Sigmoid colon (tissue), 7 donors: ENCODE results near the gene NDUFA12. TPM values are rescaled to one million over a fixed set of nuclear protein-coding genes. Genes with fewer than 3 reads are reported as not detected.
"Not testable (repeated sequence)": the region's sequence is repeated elsewhere in the genome, so short reads cannot be mapped to it uniquely, and the experiment has no call there.

Experiments used
- DNase-seq: peaks from one replicate; pipeline ENCODE4 v3.0.0-alpha.2; 2019
- H3K27ac ChIP-seq, 4 donors: fragments of 200-600 bp; sonication (generic); one replicate each; pipeline ENCODE4 v1.5.1; 2016 to 2019; ENCODE audit warnings: mild to moderate bottlenecking in 1 of 4
- H3K27me3 ChIP-seq, 3 donors: fragments of 200-600 bp; sonication (generic); one replicate each; pipeline ENCODE4 v1.5.1; 2019; ENCODE audit warnings: mild to moderate bottlenecking in 1 of 3
- H3K36me3 ChIP-seq, 4 donors: fragments of 200-600 bp; sonication (generic); one replicate each; pipeline ENCODE4 v1.5.1; 2016 to 2019
- H3K4me1 ChIP-seq, 4 donors: fragments of 200-600 bp; sonication (generic); one replicate each; pipeline ENCODE4 v1.5.1; 2017 to 2019
- H3K4me3 ChIP-seq, 4 donors: fragments of 200-600 bp; sonication (generic); one replicate each; pipeline ENCODE4 v1.5.1; 2017 to 2019; ENCODE audit warnings: mild to moderate bottlenecking in 2 of 4, moderate library complexity in 1 of 4
- H3K9me3 ChIP-seq, 4 donors: fragments of 200-600 bp in 3 of 4; sonication (generic) in 3 of 4; one replicate each; pipeline versions ENCODE4 v1.5.1 to v1.6.1; 2013 to 2019
- EP300 ChIP-seq, 4 donors: sonication (generic); formaldehyde crosslinking; IDR thresholded peaks; one replicate each; pipeline ENCODE4 v1.6.1; 2017; ENCODE audit warnings: antibody characterized with exemption in 4 of 4
- POLR2A ChIP-seq, 2 donors: fragments of 450-650 bp; IDR thresholded peaks; one replicate each; pipeline ENCODE4 v1.6.1; 2016; ENCODE audit warnings: antibody characterized with exemption in 2 of 2, mild to moderate bottlenecking in 2 of 2, moderate library complexity in 2 of 2
- POLR2AphosphoS5 ChIP-seq, 4 donors: sonication (generic); formaldehyde crosslinking; IDR thresholded peaks; one replicate each; pipeline ENCODE4 v1.6.1; 2017; ENCODE audit warnings: antibody characterized with exemption in 4 of 4
- whole genome bisulfite sequencing, 2 donors: extraction: QIAGEN DNeasy Blood & Tissue Kit; methylation state at CpG; one replicate each; pipeline ENCODE4 v1.1.7; 2013; 5-methylcytosine and 5-hydroxymethylcytosine counted together
- intact Hi-C: fragments of 100-400 bp; cut with DNase I; formaldehyde crosslinking; loops from one replicate; pipeline ENCODE4 v1.15.1; 2023
- polyA plus RNA-seq, 3 donors: library from polyadenylated mRNA; stranded (reverse); fragments of 200-250 nt; gene quantifications; one replicate each; pipeline ENCODE4 v1.2.3, GENCODE V29; 2013
- total RNA-seq, 4 donors: library from RNA; depleted of rRNA; stranded (reverse); fragments of >200 nt; gene quantifications; one replicate each; pipeline ENCODE4 v1.1.0, GENCODE V29; 2016
- TF ChIP-seq, protein P1 (sequence below), 4 experiments: fragments of 450-650 bp in 3 of 4; fragments of 200-600 bp in 1 of 4; IDR thresholded peaks; one replicate each; pipeline ENCODE4 v1.5.1; 2016 to 2019; ENCODE audit warnings: antibody characterized with exemption in 4 of 4, mild to moderate bottlenecking in 3 of 4, moderate library complexity in 2 of 4
- donor health status: healthy with polysubstance abuse.
- donor health status: Bipolar disorder and iron deficiency.
- donor health status: healthy.

NDUFA12 gene
- total and polyA plus RNA-seq, 7 donors, result 95.4 to 256 (median 155) TPM

DNA sequence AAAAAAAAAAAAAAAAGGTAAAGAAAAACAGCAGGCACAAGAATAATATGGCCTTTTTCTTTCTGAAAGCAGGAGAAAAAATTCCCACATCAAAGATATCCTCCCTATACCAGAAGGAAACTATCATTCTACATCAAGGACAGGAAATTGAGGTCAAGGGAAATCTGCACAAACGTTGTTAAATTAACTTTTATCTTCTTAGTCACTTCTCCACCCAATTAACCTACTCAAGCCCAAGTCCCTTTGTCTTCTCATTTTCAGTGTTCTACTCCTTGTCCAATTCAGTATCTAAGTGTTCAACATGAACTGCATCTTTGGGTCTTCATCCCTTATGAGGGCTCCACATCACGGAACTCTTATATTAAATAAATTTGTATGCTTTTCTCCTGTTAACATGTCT, 15.7 kb downstream of the NDUFA12 start:
- no peaks in the 10 kb centered on the region for H3K9me3 ChIP-seq
- no peak for DNase-seq
- intact Hi-C loops, result no loop called here
- no peaks in the 10 kb centered on the region for H3K27me3 ChIP-seq
- H3K36me3 ChIP-seq, result peaks cover 0 to 17% (median 2%) of the 10 kb centered on the region in 4 donors
- 46 to 50% methylated on average over 2 of the region's 2 CpGs for WGBS, 2 donors
- H3K27ac ChIP-seq, result no peak overlapping the region
- no peaks in the 10 kb centered on the region for H3K4me1 ChIP-seq
- TF ChIP-seq, protein P1, sequence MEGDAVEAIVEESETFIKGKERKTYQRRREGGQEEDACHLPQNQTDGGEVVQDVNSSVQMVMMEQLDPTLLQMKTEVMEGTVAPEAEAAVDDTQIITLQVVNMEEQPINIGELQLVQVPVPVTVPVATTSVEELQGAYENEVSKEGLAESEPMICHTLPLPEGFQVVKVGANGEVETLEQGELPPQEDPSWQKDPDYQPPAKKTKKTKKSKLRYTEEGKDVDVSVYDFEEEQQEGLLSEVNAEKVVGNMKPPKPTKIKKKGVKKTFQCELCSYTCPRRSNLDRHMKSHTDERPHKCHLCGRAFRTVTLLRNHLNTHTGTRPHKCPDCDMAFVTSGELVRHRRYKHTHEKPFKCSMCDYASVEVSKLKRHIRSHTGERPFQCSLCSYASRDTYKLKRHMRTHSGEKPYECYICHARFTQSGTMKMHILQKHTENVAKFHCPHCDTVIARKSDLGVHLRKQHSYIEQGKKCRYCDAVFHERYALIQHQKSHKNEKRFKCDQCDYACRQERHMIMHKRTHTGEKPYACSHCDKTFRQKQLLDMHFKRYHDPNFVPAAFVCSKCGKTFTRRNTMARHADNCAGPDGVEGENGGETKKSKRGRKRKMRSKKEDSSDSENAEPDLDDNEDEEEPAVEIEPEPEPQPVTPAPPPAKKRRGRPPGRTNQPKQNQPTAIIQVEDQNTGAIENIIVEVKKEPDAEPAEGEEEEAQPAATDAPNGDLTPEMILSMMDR (IDR thresholded peaks at IDR 0.05), result no peak
- TF ChIP-seq POLR2AphosphoS5 (IDR thresholded peaks at IDR 0.05) (no peak), POLR2A (IDR thresholded peaks at IDR 0.05) (no peak), EP300 (IDR thresholded peaks at IDR 0.05) (no peak)
- H3K4me3 ChIP-seq, result no peak overlapping the region

DNA sequence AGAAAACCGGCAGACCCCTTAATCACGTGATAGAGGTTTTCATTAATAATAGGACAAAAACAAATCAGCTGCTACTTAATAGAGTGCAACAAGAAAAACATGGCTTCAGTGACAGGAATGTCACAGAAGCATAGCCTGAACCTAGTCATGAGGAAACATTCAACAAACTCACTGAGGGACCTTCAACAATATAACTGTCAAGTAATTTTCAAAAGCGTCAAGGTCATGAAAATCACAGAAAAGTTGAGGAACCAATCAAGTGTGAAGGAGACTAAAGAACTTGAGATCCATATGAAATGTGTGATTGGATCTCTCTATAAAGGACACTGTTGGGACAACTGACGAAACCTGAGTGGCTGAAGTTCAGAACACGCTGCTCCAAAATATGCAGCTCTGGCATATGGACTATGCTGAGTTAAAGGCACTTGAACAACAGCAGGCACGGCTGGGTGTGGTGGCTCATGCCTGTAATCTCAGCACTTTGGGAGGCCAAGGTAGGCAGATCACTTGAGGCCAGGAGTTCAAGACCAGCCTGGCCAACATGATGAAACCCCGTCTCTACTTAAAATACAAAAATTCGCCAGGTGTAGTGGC, 16.3 kb downstream of the NDUFA12 start:
- no peaks in the 10 kb centered on the region for H3K9me3 ChIP-seq
- peaks cover 0 to 10% (median 0%) of the 10 kb centered on the region in 4 donors for H3K36me3 ChIP-seq
- H3K27me3 ChIP-seq, result no peaks in the 10 kb centered on the region
- WGBS, 2 donors, result 91 to 94% methylated on average over 8 of the region's 8 CpGs
- no peak for DNase-seq
- H3K4me3 ChIP-seq, result no peak overlapping the region
- H3K27ac ChIP-seq, result no peak overlapping the region
- TF ChIP-seq, protein P1 (IDR thresholded peaks at IDR 0.05), result no peak
- TF ChIP-seq POLR2A (IDR thresholded peaks at IDR 0.05) (no peak), EP300 (IDR thresholded peaks at IDR 0.05) (no peak), POLR2AphosphoS5 (IDR thresholded peaks at IDR 0.05) (no peak)
- intact Hi-C loops, result no loop called here
- H3K4me1 ChIP-seq, result no peaks in the 10 kb centered on the region

DNA sequence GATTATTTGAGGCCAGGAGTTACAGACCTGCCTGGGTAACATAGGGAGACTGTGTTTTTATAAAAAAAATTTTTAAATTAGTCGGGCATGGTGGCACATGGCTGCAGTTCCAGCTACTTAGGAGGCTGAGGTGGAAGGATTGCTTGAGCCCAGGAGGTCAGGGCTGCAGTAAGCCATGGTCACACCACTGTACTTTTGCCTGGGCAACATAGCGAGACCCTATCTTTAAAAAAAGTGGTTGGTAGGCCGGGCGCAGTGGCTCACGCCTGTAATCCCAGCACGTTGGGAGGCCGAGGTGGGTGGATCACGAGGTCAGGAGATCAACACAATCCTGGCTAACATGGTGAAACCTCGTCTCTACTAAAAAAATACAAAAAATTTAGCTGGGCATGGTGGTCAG, 18.4 kb downstream of the NDUFA12 start:
- H3K36me3 ChIP-seq, H3K27me3 ChIP-seq, H3K4me1 ChIP-seq, DNase-seq, H3K9me3 ChIP-seq, intact Hi-C loops, H3K27ac ChIP-seq, H3K4me3 ChIP-seq: not testable (repeated sequence)
- WGBS, 2 donors, result 84 to 87% methylated on average over 9 of the region's 9 CpGs

DNA sequence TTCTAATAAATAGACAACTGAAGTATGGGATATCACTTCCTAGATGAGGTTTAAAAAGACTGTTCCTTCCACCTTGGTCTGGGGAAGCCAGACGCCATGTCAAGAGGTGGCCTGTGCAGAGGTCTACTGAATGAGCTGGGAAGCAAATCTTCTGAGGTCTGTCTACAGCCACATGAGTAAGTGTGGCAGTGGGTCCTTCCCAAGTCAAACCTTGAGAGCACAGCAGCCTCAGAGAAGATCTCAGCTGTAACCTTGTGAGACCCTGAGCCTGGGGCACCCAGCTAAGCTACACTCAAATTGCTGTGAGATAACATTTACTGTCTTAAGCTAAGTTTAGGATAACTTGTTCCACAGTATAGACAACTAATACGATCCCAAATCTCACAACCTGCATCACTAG, 20.2 kb downstream of the NDUFA12 start:
- 96 to 98% methylated on average over 2 of the region's 2 CpGs for WGBS, 2 donors
- H3K27ac ChIP-seq, result no peak overlapping the region
- no peak for DNase-seq
- H3K27me3 ChIP-seq, result no peaks in the 10 kb centered on the region
- H3K4me1 ChIP-seq, result peaks cover 0 to 5% (median 0%) of the 10 kb centered on the region in 4 donors
- H3K4me3 ChIP-seq, result no peak overlapping the region
- TF ChIP-seq POLR2A (IDR thresholded peaks at IDR 0.05) (no peak), POLR2AphosphoS5 (IDR thresholded peaks at IDR 0.05) (no peak), EP300 (IDR thresholded peaks at IDR 0.05) (no peak)
- TF ChIP-seq, protein P1 (IDR thresholded peaks at IDR 0.05), result no peak
- no peaks in the 10 kb centered on the region for H3K36me3 ChIP-seq
- intact Hi-C loops, result no loop called here
- no peaks in the 10 kb centered on the region for H3K9me3 ChIP-seq

DNA sequence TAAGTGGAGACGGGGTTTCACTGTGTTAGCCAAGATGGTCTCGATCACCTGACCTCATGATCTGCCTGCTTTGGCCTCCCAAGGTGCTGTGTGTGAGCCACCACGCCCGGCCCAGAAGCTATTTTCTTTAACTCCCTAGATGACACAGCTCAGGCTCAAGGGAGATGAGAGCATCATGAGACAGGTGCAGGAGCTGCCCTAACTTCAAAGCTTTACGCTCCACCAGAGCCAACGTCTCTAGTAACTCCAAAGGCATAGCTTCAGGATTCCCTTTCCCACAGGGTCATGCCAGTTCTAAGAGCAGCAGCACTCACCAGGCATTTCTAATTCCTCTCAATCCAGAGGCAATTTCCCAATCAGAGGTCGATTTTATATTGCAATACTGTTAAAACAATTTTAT, 21.0 kb downstream of the NDUFA12 start:
- no peaks in the 10 kb centered on the region for H3K36me3 ChIP-seq
- H3K27ac ChIP-seq, result no peak overlapping the region
- intact Hi-C loops, result no loop called here
- peaks cover 0 to 5% (median 0%) of the 10 kb centered on the region in 4 donors for H3K4me1 ChIP-seq
- H3K4me3 ChIP-seq, result no peak overlapping the region
- 74 to 82% methylated on average over 7 of the region's 7 CpGs for WGBS, 2 donors
- H3K9me3 ChIP-seq, result no peaks in the 10 kb centered on the region
- TF ChIP-seq POLR2AphosphoS5 (IDR thresholded peaks at IDR 0.05), result no peak
- TF ChIP-seq EP300 (IDR thresholded peaks at IDR 0.05), result no peak
- TF ChIP-seq POLR2A (IDR thresholded peaks at IDR 0.05), result no peak
- TF ChIP-seq, protein P1 (IDR thresholded peaks at IDR 0.05), result no peak
- H3K27me3 ChIP-seq, result no peaks in the 10 kb centered on the region
- no peak for DNase-seq
